AG08396 (cell line): ENCODE data around the gene MIER3.

Experiments used
- DNase-seq: peaks from one replicate; pipeline ENCODE4 v3.0.0; 2012; ENCODE audit warnings: low spot score, mixed read lengths

Gene MIER3

DNA sequence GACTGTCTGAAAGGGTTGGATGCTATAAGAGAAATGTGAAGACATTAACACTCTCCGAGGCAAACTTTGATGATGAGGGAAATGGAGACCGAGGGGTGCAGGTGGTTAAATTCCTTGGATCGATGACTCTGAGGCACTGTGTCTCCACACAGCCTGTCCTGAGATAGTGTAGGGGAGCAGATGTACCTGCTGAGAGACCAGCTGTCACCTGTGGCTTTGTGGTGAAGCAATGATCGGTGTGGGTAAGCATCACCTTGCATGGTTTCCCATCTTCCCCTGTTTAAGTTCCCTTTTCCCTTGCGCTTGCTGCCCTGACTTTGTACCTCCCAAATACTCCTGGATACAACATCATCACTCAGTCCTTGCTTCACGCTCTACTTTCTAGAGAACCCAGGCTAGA lies 9.8 kb upstream of the MIER3 start:
- no peak for DNase-seq

DNA sequence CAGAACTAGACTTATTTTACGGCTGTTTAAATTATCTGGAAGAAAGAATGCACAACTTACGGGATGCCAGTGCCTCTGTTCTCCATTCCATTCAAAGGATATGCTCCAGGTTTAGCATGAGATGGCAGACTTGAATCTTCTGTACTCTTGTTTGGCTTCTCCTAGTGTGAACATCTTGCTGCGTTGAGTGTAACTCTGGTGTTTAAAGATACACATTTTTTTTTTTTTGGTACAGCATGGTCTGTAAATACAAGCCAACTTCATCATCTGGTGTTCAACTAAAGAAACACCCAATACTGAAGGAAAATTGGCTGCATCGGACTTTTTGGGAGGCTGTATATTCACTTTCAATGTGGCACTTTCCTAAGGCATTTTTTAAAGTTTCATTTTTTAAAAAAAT lies 7.4 kb upstream of the MIER3 start:
- no peak for DNase-seq

DNA sequence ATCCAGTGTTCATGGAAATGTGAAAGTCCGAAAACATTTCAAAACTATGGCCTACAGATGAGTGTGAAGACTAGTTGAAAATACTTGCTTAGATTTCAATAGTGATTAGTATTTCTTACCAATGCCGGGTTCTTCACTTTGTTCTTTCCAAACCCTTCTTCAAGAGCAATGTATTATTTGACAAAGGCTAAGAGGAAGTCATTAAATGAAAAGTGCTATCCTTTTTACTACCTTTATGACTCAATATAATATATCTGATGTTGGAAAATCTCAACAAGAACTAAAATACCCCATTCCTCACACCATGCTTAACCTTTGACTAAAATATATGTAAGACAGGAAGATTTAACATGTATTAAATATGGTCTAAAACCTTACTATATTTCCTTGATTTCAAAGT lies 6.7 kb upstream of the MIER3 start:
- DNase-seq: no peak

DNA sequence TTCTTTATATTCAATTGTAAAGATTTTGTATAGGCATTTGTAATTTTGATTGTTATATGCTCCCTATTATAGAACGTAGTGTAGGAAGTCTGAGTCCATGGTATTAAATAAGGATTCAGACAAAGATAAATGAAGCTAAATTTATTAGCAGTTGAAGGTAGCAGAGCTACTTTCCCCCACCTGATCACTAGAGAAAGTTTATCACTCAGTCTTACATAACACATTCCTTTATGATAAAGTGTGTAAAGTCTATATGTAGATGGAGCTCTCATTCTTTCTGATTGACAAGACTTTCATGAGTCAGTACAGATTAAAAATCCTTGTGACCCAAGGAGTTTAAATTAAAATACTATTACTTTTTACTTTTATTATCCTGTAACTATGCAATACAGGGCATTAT lies 2.3 kb upstream of the MIER3 start:
- no peak for DNase-seq

DNA sequence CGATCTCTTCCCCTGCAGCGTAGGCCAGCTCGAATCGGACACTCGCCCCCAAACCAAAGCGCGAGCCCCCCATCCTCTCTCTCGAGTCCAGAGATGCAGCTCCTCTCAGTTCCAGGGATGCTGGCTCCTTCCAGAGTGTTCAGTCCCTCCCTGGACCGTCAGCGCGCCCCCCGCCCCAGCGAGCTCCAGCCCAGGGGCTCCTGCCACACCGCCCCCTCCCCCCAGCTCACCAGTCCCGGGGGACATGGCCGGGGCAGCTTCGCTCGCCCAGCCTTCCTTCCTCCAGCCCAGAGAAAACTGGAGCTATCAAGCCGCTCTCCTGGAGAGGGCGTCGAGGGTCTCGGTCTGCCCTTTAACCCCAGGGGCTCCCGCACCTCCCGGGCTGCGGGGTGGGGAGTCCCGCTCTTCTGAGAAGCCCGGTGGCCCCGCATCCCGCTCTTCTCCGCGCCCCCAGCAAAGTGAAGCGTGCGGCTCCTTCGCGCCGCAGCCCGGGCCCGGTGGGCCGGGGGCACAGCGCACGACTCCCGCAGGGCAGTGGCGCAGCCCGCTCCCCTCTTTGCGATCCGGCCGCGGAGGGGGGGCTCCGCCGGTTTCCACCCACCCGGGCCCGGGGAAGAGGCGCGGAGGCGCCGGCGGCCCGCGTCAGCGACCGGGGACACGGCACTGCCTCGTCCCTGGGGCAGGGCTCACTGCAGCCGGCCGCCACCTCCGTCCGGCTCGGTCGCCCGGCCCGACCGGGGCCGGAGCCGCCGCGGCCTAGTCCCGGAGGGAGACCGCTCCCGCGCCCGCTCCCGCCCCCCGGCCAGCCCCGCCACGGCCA lies 587 bp downstream of the MIER3 start:
- peak; percentile 64 for DNase-seq

DNA sequence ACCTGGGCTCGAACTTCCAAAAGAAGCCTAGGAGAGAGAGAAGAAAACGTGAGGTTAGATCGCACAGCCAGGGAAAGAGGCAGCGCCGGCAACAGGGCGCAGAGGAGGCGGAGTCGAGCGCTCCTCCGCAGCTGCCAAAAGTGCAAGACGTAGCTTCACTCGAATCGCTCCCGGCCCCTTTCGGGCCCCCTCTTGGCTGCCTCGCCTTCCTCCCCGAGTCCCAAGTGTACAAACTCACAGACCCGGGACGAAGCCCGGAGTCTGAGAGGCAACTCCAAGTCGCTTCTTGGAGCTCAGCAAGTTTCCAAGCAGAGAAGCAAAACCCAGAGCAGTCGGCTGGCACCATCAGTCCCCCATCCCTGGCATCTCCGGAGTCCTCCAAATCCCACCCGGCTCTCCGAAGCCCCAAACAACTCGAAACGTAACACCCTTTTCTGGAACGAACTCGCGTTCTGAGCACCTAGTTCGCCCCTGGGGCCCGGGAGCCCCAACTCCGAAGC lies 1.2 kb downstream of the MIER3 start:
- peak; percentile 82 for DNase-seq

DNA sequence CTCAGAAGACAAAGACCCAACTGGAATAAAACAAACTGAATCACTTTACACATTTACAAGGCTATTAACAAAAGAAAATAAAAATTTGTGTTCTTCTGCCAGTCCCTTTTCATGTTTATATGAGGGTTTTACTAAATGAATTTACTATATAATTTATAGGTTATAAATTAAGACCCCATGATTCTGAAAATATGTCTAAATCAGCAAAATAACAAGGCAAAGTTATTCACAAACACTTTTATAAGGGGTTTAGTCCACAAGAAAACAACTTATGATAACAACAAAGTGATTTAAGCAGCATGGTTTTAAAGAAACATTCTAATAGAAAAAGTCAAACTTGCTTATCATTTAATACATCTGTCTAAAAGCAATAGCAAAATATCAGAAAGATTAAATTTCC lies 4.9 kb downstream of the MIER3 start:
- DNase-seq: no peak

DNA sequence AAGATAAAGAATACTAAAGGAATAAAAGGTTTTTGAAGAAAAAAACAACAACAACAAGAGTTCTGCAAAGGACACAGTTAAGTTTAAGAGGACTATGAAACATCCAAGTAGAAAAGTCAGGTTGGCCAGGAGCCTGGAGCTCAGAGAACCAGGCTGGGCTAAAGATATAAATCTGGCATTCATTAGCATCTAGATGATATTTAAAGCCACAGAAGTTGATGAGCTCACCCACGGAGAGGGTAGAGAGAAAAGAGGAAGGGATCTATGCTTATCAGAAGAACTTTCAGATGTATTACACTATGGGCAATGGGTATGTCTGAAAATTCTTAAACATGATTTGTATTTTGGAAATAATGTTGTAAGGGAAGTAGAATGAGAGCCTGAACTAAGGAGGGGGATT lies 9.9 kb downstream of the MIER3 start:
- peak; percentile 11 for DNase-seq

DNA sequence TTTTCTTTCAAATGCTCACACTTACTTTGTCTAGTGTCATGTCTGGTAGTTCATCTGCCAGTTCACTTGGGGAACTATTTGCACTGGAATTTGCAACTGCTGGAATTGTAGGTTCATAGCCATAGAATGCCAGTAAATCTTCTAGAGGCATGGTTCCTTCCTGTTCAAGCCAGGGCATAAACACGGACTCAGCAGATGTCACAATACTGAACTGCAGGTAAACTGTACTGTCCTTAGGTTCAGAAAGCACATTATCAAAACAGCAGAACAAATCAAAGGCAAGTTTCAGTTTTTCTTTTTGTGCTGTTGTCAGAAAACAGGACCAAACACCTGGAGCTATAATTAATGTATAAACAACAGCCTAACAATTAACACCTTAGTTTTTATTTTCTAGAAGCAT lies 13.1 kb downstream of the MIER3 start:
- no peak for DNase-seq

DNA sequence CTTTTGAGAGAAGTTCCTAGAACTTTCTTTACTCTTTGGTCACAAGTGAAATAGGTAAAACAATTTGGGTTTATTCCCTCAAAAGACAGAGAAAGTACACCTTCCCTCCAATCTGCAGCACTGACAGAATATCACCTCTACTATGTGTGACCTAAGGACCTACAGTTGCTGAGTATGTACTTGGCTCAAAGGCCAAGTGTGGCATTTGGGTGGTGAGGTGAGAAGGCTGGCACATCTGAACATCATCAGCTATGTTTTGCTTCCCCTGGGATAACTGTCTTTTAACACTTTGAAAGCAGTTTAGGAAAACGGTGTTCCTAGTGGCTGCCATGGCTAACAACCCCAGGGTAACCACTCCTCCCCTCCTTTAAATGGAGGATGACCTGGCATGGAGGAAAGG lies 17.6 kb downstream of the MIER3 start:
- no peak for DNase-seq

DNA sequence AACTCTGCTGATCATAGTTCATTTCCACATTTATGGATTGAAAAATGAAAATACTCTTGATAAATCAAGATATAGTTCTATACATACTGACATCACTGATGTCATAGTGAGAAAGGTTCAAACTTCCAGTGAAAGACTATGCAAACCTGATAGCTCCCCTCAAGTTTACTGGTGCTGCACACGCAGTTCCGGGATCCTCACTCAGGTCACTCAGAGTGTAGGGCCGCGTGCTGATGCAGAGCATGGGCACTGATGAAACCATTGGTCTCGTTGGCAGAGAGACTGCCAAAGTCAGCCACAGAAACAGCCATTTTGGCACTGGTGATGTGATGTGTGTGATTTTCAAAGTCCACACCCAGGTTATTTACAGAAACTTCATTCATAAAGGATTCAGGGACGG lies 29.0 kb downstream of the MIER3 start:
- DNase-seq: no peak

DNA sequence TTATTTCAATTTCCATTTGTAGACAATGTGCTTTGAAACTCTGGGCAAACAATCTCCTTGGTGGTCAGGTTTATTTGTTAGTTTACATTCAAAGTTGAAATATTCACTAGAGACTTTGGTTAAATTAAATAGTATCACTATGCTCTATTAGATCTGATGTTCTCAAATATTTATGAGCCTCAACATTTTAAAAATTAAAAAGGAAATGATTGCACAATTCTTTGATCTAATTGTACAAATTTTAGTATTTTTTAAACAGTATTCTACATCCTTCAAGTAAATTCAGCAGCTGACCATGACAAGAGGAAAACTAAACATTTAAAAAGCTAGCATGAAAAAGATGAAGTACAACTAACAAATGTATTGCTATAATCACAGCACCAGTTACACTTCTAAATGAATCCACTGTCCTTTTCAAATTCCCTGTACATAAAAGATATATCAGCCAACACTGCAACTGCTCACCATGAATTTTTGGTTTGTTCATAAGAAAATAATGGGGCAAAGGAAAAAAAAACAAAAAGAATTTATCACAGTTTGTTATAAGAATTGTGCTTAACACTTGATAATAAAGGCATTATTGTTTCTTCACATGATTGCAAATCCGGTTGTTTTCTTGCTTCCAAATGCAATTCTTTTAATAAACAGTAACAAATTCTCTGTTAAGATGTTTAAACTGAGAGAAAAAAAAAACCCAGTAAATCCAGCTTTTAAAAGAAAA lies 31.8 kb downstream of the MIER3 start:
- no peak for DNase-seq

DNA sequence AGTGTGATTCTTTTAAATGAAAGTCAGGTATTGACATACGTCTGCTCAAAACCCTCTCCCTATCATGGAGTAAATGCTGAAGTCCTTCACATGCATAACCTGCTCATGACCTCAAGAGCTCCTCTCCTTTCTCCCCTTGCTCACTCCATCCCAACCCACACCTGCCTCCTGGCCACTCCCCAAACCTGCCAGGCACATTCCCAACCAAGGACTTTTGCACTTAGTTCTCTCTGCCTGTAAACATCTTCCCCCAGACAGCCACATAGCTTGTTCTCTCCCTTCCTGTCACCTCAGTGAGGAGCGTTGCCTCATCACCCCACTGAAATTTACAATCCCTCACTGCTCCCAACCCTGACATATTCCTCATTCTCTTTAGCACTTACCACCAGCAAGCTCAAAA lies 33.9 kb downstream of the MIER3 start:
- DNase-seq: no peak

DNA sequence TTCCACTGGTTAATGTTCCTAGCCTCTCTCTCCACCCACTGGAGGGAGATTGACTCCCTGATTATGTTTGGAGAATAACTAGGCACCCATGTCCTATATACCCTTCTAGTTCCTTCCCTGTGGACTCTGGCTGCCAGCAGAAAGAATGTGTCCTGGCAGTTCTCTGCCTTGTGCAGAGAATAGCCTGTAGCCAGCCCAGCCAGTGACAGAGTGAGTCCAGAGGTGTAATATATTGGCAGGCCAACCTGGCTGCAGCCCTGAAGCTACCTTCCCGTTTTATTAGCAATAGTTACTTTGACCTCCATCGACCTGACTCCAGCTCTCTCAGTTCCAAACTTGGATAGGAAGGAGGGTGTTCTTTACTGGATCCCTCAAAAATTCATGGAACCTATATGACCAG lies 34.4 kb downstream of the MIER3 start:
- DNase-seq: no peak

DNA sequence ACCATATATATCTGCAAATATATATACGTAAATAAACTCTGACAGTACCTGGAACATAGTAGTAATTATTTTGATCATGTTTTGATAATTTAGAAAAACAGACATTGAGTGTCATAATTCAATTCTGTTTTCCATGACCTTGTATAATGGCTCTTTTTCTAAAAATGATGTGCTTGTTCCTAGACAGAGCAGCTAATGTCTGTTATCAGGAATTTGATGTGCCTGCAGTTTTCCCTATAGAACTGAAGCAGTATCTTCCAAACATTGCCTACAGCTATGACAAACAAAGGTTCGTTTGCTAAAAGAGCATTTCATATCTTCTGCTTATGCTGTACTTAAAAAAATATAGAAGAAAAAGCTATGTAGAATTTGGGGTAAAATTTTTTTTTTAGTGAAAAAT lies 37.2 kb downstream of the MIER3 start:
- no peak for DNase-seq

DNA sequence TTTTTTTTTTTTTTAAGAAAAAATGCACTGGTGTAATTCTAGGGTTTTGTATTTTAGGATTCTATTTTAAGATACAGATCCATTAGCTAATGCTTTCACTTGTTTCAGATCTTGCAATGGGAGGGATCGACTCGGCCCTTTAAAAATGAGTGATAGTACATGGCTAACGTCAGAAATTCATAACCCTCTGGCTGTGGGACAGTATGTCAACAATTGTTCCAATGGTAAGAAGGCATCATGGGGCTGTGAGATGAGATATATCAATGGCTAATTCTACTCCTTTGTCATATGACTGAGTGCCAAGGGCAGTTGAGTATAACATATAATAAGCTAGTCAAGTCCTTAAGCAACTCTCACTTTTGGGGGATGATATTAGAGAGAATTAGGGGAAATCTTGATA lies 38.2 kb downstream of the MIER3 start:
- DNase-seq: no peak

DNA sequence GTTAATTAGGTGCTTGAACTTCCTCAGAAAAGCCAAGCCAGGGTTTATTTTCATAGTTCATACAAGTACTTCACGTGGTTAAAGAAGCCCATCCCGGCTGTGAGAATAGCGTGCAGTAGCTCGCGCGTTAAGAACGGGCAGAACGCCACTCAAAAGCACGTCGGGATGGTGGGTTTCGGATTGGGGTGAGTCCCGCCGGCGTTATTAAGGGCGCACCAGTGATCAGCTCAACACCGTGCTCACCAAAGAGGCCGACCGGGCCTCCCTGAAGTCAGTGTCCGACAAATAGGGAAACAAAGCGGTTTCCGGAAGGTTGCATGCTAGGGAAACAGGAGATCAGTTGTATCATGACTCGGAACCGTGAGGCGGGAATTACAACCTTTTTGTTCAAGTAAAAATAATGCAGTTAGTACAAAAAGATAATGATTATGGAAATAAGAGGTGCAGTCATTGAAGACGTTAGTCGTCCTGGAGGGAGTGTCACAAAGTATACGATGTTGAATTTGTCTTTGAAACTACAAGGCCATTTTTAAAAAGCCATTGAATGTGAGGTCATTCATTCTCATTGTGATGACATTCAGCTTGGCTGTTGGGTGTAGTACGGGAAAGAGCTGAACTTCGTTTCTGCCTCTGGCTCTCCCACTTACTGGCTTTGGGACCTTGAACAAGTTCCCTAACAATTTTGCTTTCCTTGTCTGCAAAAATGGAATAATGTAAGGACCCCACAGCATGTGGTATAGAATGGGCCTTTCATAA lies 41.5 kb downstream of the MIER3 start:
- DNase-seq: peak; percentile 33

DNA sequence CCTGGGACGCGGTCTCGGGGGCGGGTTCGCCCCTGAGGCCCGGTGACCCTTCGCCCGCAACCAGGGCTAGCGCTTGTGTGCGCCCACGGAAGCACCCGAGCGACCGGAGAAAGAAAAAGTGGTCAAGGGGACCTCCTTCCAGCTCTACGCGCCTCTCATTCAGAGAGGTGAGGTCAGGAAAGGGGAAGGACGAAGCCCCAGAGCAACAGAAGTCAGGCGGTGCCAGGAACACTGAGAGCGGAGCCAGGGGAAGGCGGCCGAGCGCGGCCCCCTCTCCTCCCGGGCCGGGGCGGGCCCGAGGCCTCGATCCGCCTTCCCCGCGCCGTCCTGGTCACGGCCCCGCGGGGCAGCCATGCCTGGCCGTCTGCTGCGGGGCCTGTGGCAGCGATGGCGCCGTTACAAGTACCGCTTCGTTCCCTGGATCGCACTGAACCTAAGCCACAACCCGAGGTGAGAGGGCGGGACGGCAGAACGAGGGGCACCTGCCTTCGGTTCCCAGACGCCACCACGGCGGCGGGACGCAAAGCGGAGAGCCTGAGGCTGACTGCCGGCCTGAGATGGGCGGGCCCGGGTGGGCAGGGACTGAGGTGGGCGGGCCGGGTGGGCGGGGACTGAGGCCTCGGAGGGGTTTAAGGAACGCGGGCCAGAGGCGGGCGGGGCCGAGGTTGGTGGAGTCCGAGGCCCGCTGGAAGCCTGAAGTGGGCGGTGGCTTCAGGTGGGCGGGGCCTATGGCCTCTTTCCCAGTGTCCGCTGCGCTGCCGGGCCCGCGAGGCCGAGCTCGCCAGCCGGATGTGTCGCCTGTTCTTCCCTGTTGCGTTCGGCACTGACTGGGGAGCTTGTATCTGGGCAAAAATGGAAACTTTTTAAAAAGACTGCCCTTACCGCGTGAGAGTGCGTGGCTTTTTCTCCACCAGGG lies 42.4 kb downstream of the MIER3 start, which contains the start of gene SETD9:
SETD9 (plus strand) TSS at position 303 of the 916 bp plus-strand sequence; CDS start at position 353, 50 bp downstream.
- DNase-seq: peak; percentile 98

DNA sequence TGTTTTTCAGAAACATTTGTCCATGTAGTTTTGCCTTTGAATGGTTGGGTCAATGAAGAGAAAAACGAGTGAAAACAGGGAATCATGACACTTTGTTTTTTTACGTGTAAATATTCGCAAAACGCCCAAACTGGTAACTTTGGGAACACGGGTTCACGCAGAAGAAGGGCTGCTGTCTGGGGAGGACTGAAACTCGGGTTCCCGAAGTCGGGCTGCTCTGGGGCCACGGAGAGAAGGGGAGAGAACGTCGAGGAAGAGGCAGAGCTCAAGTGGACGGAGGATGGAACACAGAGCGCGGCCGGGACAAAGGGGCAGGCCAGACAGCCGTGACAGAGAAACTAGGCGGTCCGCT lies 43.0 kb downstream of the MIER3 start:
- DNase-seq: peak; percentile 76

DNA sequence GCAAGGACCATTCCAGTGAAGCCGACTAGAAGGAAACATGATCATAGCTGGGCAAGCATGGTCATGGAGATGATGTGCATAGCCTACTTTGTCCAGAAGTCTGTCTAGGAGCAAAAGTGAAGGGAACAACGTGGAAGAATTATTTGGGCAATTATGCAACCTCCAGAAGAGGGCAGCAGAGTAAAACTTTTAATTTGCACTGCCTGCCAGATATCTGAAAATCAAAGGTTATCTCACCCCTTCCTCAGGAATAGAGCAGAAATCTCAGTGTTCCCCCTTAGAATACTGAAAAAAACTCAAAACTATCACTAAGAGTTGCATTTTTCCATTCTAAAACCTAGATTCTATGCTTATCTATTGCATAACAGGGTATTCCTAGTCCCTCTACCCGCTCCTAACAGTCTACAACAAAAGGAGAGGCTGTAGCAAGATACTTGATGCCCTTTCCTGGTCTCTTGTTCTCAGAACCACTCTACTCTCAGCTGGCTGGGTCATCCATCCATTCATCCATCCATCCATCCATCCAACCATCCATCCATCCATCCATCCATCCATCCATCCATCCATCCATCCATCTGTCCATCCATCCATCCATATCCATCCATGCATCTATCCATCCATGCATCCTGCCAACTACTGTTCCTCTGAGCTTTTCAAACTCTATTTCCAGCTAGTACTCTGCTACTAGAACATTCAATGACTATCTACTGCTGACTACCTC lies 50.9 kb downstream of the MIER3 start:
- DNase-seq: peak; percentile 39

DNA sequence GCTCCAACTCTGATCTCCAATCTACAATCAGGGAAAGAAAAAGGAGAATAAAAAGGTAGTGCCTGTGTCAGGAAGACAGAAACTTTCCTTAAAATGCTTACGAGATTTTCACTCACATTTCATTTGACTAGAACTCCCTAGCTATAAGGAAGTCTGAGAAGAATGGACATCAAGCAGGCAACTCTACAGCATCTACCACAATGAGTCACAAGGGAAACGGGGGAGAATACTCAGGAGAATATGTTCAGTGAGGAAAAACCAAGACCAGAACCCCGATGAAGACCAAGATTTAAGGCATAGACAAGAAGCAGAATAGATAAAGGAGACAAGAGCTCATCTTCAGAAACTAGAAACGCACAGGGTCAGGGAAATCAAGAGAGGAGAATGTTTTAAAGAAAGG lies 51.5 kb downstream of the MIER3 start:
- peak; percentile 21 for DNase-seq
